ENCODE measurements around the gene HK1.
"Not testable (repeated sequence)": the region's sequence is repeated elsewhere in the genome, so short reads cannot be mapped to it uniquely, and the experiment has no call there.

HK1 gene

GRCh38 chr10:69426376-69426727 lies 148.1 kb downstream of the HK1 start:
- no peak for DNase-seq

GRCh38 chr10:69428165-69428564 lies 149.9 kb downstream of the HK1 start:
- no peak for DNase-seq

DNA sequence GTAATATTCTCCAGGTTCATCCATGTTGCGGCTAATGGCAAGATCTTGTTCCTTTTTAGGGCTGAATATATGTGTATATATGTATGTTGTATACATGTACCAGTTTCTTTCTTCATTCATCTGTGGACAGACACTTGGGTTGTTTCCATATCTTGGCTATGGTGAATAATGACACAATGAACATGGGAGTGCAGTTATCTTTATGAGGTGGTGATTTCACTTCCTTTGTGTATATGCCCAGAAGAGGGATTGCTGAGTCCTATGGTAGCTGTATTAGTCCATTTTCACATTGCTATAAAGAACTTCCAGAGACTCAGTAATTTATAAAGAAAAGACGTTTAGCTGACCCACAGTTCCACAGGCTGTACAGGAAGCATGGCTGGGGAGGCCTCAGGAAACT lies 155.9 kb downstream of the HK1 start:
- no peak for DNase-seq

- DNase-seq: no peak
Measured at GRCh38 chr10:69434926-69435325, 156.6 kb downstream of the HK1 start.

DNA sequence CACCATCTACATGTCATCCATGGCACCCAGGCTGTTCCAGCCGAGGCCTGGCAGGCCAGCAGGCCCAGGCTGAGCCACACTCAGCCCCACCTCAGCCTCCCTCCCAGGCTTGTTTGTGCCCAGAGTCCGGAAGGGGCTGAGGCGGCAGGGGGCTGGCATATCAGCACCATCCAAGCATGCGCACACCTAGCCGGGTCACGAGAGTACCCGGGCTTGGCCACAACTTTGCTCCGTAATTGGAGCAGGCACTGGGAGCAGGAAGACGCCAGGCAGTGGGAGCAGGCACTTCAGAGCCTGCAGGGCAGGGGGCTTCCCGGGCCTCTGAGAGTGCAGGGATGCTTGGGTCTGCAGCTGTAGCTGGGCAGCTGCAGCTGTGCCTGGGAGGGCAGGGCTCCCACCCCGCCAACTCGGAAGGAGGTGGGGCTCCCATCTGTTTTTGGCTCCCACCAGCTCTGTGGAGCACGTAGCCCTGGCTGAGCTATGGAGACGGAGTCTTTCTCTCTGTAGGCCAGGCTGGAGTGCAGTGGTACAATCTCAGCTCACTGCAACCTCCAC lies 157.7 kb downstream of the HK1 start:
- DNase-seq: no peak

GRCh38 chr10:69437321-69438259 lies 159.3 kb downstream of the HK1 start:
- no peak for DNase-seq

DNA sequence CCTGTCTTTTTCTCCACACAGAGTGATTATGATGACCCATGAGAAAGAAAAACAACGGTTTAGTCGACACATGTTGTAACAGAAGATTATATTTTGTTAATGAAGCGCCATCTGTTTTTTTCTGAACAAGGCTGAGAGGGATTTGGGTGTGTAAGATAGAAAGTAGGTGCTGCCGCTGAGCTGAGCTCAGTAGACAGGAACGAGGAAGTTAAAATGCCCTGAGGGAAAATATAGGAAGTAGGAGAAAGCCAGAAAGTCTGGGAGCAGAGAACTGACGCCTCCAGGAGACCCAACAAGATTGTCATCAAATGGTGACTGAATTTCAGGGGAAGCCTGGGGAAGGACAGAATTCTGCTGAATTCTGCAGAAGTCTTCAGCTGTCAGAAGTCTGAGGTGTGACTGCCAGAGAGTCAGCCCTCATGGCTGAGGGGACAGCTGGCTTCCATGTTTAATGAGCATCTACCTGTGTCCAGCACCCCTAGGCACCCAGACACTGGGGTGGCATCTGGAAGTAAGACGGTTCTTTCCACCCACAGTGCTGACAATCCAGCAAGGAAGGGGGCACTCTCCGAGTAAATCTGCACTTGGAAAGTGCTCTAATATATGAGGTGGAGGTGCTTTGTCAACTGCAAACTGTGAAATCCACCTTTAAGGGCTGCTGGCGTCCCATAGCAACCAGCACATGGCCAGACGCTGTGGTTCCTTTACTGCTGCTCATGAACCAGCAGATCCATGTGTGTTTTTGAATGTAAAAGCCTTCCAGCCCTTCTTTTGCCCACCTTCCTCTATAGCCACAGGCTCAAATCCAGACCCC lies 160.4 kb downstream of the HK1 start:
- DNase-seq: peak; percentile 28

- no peak for DNase-seq
Measured at GRCh38 chr10:69439350-69439739, 161.0 kb downstream of the HK1 start.

GRCh38 chr10:69439813-69440506 lies 161.7 kb downstream of the HK1 start:
- DNase-seq: peak; percentile 25

- no peak for DNase-seq
Measured at GRCh38 chr10:69443354-69443753, 165.1 kb downstream of the HK1 start.

GRCh38 chr10:69445041-69445440 lies 166.7 kb downstream of the HK1 start:
- DNase-seq: no peak

- no peak for DNase-seq
Measured at GRCh38 chr10:69446229-69446628, 167.9 kb downstream of the HK1 start.

DNA sequence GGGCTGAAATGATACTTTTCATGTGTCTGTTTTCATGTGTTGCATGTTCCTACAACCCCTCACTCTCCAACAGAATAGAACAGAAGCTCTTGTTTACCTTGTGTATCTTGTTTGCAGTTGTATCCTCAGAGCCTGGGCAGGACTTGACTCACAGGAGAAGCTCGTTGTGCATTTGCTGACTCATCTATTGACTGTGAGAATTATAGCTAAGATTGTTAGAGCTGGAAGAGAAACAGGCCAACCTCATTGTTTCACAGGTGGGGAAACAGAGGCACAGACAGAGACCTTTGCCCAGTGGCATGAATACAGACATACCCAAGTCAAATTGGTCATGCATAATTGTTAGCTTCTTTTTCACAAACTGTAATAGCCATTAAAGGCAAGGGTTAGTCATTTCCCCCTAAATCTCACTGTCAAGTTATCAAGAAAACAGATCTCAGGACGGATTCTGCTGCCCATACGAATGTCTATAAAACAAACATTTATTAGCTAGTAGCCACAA lies 168.4 kb downstream of the HK1 start:
- peak; percentile 73 for DNase-seq

DNA sequence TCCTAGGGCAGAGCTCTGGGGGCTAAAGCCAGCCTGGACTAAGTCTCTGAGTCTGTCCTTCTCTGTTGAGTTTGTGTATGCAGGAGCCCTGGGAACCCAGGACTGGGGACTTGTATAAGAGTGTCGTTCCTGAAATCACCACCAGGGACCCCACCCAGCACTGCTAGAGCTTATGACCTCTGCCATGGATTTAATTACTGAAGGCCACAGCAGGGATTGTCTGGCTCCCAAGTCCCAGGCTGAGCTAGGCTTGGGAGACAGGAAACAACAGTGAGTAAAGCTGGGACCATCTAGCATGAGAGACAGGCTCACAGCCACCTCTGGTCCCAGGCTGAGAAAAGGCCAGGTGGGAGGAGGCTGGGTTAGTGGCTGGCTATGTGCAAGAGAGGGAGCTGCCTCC lies 171.5 kb downstream of the HK1 start:
- DNase-seq: no peak

- DNase-seq: not testable (repeated sequence)
Measured at GRCh38 chr10:69450395-69450794, 172.1 kb downstream of the HK1 start.

DNA sequence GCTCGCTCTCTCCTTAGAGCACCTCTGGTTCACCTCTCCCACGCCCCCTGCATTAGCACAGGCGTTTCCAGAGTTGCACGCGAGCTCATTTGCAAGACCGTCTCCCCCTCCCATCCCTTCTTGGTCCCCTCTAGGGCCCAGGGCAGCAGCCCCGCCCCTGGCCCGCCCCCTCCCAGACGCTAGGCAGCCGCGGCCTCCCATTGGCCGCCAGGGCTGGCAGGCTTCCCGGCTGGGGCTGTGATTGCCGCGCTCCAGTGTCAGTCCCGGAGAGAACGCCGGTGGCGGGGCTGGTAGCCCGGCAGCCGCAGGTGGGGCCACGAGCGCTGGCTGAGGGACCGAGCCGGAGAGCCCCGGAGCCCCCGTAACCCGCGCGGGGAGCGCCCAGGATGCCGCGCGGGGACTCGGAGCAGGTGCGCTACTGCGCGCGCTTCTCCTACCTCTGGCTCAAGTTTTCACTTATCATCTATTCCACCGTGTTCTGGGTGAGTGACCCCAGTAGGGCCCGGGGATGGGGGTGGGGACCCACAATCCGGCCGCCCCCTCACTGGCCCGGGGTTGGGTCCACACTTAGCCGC lies 173.0 kb downstream of the HK1 start, which contains the start of gene TSPAN15:
TSS of gene TSPAN15 (plus strand) at position 257 of the 575 bp plus-strand sequence. CDS start at position 387, 130 bp downstream.
- peak; percentile 67 for DNase-seq
